GM23338 (cell line): ENCODE data around the gene XPNPEP1. TPM values are rescaled to one million over a fixed set of nuclear protein-coding genes. Genes with fewer than 3 reads are reported as not detected.

Source experiments
- ATAC-seq: fragments of 200-7000 bp; cut with Tn5 transposase; 3 replicates; pipeline ENCODE4 v1.9.1; 2020
- DNase-seq: peaks from one replicate; pipeline ENCODE4 v3.0.0-alpha.2; 2015; ENCODE audit warnings: low spot score
- H2AFZ ChIP-seq: fragments of 200-600 bp; sonication (generic); 2 replicates; pipeline ENCODE4 v1.8.0; 2016; ENCODE audit warnings: antibody characterized with exemption, mild to moderate bottlenecking, moderate library complexity
- H3F3A ChIP-seq: fragments of 200-600 bp; sonication (generic); replicated peaks from 2 replicates; pipeline ENCODE4 v1.8.0; 2017; ENCODE audit warnings: antibody characterized with exemption, mixed run types, low read depth
- H3K27ac ChIP-seq: fragments of 200-600 bp; sonication (generic); 2 replicates; pipeline ENCODE4 v1.6.1; 2016; ENCODE audit warnings: low read depth
- H3K27me3 ChIP-seq: fragments of 200-600 bp; sonication (generic); 2 replicates; pipeline ENCODE4 v1.8.0; 2016; ENCODE audit warnings: mild to moderate bottlenecking, mixed run types, moderate library complexity; ENCODE audit not compliant: insufficient read depth
- H3K36me3 ChIP-seq: fragments of 200-600 bp; sonication (generic); 2 replicates; pipeline ENCODE4 v1.8.0; 2016; ENCODE audit warnings: mild to moderate bottlenecking; ENCODE audit not compliant: insufficient read depth
- H3K4me1 ChIP-seq: fragments of 200-600 bp; sonication (generic); 2 replicates; pipeline ENCODE4 v1.8.0; 2016; ENCODE audit warnings: mild to moderate bottlenecking, moderate library complexity; ENCODE audit not compliant: insufficient read depth
- H3K4me2 ChIP-seq: fragments of 200-600 bp; sonication (generic); 2 replicates; pipeline ENCODE4 v1.7.1; 2017; ENCODE audit warnings: mixed run types
- H3K4me3 ChIP-seq: fragments of 200-600 bp; sonication (generic); 2 replicates; pipeline ENCODE4 v1.6.1; 2016; ENCODE audit warnings: mixed run types
- H3K79me2 ChIP-seq: fragments of 200-600 bp; sonication (generic); replicated peaks from 2 replicates; pipeline ENCODE4 v1.8.0; 2017; ENCODE audit warnings: mild to moderate bottlenecking; ENCODE audit not compliant: insufficient read depth
- H3K9me2 ChIP-seq: fragments of 200-600 bp; sonication (generic); 2 replicates; pipeline ENCODE4 v1.8.0; 2017; ENCODE audit not compliant: insufficient read depth
- H4K20me1 ChIP-seq: fragments of 200-600 bp; sonication (generic); replicated peaks from 2 replicates; pipeline ENCODE4 v1.8.0; 2017; ENCODE audit warnings: mild to moderate bottlenecking; ENCODE audit not compliant: insufficient read depth
- H3K27ac Mint-ChIP-seq: 2 replicates; pipeline ENCODE4 v1.8.0; 2020; ENCODE audit warnings: inconsistent platforms, mild to moderate bottlenecking, moderate library complexity, mixed read lengths
- H3K27me3 Mint-ChIP-seq: 3 replicates; pipeline ENCODE4 v1.8.0; 2022; ENCODE audit warnings: low read depth, mild to moderate bottlenecking, moderate library complexity, mixed read lengths, inconsistent platforms; ENCODE audit not compliant: insufficient read depth, poor library complexity
- H3K36me3 Mint-ChIP-seq: 3 replicates; pipeline ENCODE4 v1.8.0; 2021; ENCODE audit warnings: low read depth, mild to moderate bottlenecking, inconsistent platforms, moderate library complexity, mixed read lengths
- H3K4me1 Mint-ChIP-seq: 3 replicates; pipeline ENCODE4 v1.8.0; 2020; ENCODE audit warnings: mild to moderate bottlenecking, inconsistent platforms, mixed read lengths
- H3K4me3 Mint-ChIP-seq: 3 replicates; pipeline ENCODE4 v1.8.0; 2021; ENCODE audit warnings: moderate library complexity, mild to moderate bottlenecking, inconsistent platforms, mixed read lengths
- H3K9me3 Mint-ChIP-seq: 3 replicates; pipeline ENCODE4 v1.8.0; 2020; ENCODE audit warnings: moderate library complexity, mild to moderate bottlenecking, inconsistent platforms, mixed read lengths
- CTCF ChIP-seq, 2 experiments: fragments of 200-600 bp in 1 of 2; sonication (generic) in 1 of 2; conservative IDR thresholded peaks; 2 replicates each; pipeline versions ENCODE4 v1.5.1 to v1.6.1; 2016 to 2017; ENCODE audit warnings: antibody characterized with exemption in 2 of 2, low read depth in 2 of 2, mild to moderate bottlenecking in 2 of 2, moderate library complexity in 1 of 2
- ETS1 ChIP-seq: IDR thresholded peaks from 2 replicates; pipeline ENCODE4 v1.6.1; 2016; ENCODE audit warnings: antibody characterized with exemption
- EZH2 ChIP-seq: fragments of 200-600 bp; sonication (generic); IDR thresholded peaks from one replicate; pipeline ENCODE4 v1.8.0; 2017; ENCODE audit warnings: antibody characterized with exemption, mild to moderate bottlenecking, low read depth; ENCODE audit not compliant: unreplicated experiment
- EZH2phosphoT487 ChIP-seq: fragments of 200-600 bp; sonication (generic); IDR thresholded peaks from one replicate; pipeline ENCODE4 v1.8.1; 2018; ENCODE audit warnings: antibody characterized with exemption; ENCODE audit not compliant: unreplicated experiment
- JUNB ChIP-seq: IDR thresholded peaks from one replicate; pipeline ENCODE4 v1.6.1; 2016; ENCODE audit warnings: antibody characterized with exemption; ENCODE audit not compliant: unreplicated experiment
- POLR2AphosphoS5 ChIP-seq: IDR thresholded peaks from 2 replicates; pipeline ENCODE4 v1.6.1; 2016; ENCODE audit warnings: antibody characterized with exemption, low read depth
- STAT1 ChIP-seq: IDR thresholded peaks from one replicate; pipeline ENCODE4 v1.6.1; 2016; ENCODE audit warnings: antibody characterized with exemption; ENCODE audit not compliant: unreplicated experiment
- ZNF114 ChIP-seq: fragments of 250-450 bp; sonication (Bioruptor Pico); IDR thresholded peaks from 2 replicates; pipeline ENCODE4 v1.5.0; 2020; ENCODE audit warnings: mild to moderate bottlenecking, moderate library complexity
- ZNF331 ChIP-seq: fragments of 250-450 bp; sonication (Bioruptor Pico); IDR thresholded peaks from 2 replicates; pipeline ENCODE4 v1.5.0; 2020; ENCODE audit warnings: low read depth, mild to moderate bottlenecking, moderate library complexity
- ZNF462 ChIP-seq: fragments of 250-450 bp; sonication (Bioruptor Pico); IDR thresholded peaks from 2 replicates; pipeline ENCODE4 v1.5.0; 2020; ENCODE audit warnings: mild to moderate bottlenecking, moderate library complexity
- polyA plus RNA-seq: library from polyadenylated mRNA; unstranded; fragments of >200 nt; fragmentation: Nextera tagmentation; extraction: Ambion mirVana; gene quantifications from 2 replicates; pipeline ENCODE4 v1.2.1, GENCODE V29; 2016
- total RNA-seq: library from RNA; depleted of rRNA; stranded (reverse); fragments of >200 nt; shearing (Covaris generic); gene quantifications from 2 replicates; pipeline ENCODE4 v1.2.3, GENCODE V29; 2014

XPNPEP1 gene
- total and polyA plus RNA-seq, 2 experiments from 2014 or later, result 17.5 to 55.8 TPM

- TF ChIP-seq ZNF462 (CRISPR knock-in tag) (no peak), EZH2phosphoT487 (no peak), EZH2 (no peak), STAT1 (no peak), JUNB (no peak)
Measured at GRCh38 chr10:109968953-109969759, 45.8 kb upstream of the XPNPEP1 start (continued).

GRCh38 chr10:109967739-109968088 lies 44.4 kb upstream of the XPNPEP1 start:
- DNase-seq (no peak), ATAC-seq (peak; percentile 22; the same call in 2 of the 3 replicates)
- Mint-ChIP-seq H3K36me3 (no peaks in the 10 kb centered on the region), H3K4me3 (no peak overlapping the region), H3K9me3 (no peaks in the 10 kb centered on the region), H3K4me1 (peaks cover 23% of the 10 kb centered on the region), H3K27me3 (no peaks in the 10 kb centered on the region), H3K27ac (no peak overlapping the region)
- peak overlapping the region; percentile 70; the same call in 1 of the 2 replicates for H3K4me2 ChIP-seq
- H3K4me3 ChIP-seq, result no peak overlapping the region
- no peaks in the 10 kb centered on the region for H3K36me3 ChIP-seq
- no peaks in the 10 kb centered on the region for H3K79me2 ChIP-seq
- H4K20me1 ChIP-seq, result no peaks in the 10 kb centered on the region
- H3F3A ChIP-seq, result no peaks in the 10 kb centered on the region
- H3K27me3 ChIP-seq, result no peaks in the 10 kb centered on the region
- no peaks in the 10 kb centered on the region for H3K9me2 ChIP-seq
- H3K27ac ChIP-seq, result no peak overlapping the region
- peaks cover 15% of the 10 kb centered on the region for H3K4me1 ChIP-seq
- H2AFZ ChIP-seq, result no peak overlapping the region; the same call in 1 of the 2 replicates
- TF ChIP-seq CTCF (conservative IDR thresholded peaks at IDR 0.05; ENCODE audit: low read depth in 2 of 2), result no peak
- TF ChIP-seq POLR2AphosphoS5, result no peak
- no peak for TF ChIP-seq ZNF331 (CRISPR knock-in tag)
- no peak for TF ChIP-seq ETS1
- no peak for TF ChIP-seq EZH2phosphoT487
- TF ChIP-seq EZH2, result no peak
- TF ChIP-seq JUNB, result no peak
- TF ChIP-seq ZNF114, result no peak
